SKM-1 (cell line): ENCODE data around the gene ODF2.
"Not testable (repeated sequence)": the region's sequence is repeated elsewhere in the genome, so short reads cannot be mapped to it uniquely, and the experiment has no call there.

Source experiments
- DNase-seq: peaks from one replicate; lab custom pipeline; 2025; ENCODE audit not compliant: unreplicated experiment; lab: John Stamatoyannopoulos, UW

The ODF2 gene

DNA sequence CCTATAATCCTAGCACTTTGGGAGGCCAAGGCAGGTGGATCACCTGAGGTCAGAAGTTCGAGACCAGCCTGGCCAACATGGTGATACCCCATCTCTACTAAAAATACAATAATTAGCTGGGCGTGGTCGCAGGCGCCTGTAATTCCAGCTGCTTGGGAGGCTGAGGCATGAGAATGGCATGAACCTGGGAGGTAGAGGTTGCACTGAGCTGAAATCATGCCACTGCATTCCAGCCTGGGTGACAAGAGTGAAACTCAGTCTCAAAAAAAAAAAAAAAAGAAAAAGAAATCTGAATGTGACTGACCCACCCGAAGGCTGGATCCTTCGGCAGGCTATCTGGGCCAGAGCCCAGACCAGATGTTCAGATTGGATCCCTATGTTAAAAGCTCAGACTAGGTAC lies 32.5 kb upstream of the ODF2 start:
- not testable (repeated sequence) for DNase-seq

DNA sequence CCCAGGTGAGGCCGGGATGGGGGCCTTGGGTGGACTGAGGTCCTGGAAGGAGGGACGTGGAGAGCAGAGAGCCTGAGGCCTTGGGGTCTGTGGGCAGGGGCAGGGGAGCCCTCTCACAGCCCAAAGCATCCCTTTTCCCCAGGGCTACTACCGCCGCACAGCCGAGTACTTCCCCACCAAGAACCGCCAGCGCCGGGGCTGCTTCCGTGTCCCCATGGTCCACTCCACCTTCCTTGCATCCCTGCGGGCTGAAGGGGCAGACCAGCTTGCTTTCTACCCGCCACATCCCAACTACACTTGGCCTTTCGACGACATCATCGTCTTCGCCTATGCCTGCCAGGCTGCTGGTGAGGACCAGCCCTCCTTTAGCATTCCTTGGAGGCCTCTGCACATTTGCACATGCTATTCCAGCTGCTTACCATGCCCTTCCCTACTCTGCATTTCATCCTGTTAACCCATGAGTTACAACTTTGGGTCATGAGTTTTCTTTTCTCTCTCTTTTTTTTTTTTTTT lies 31.5 kb upstream of the ODF2 start:
- DNase-seq, result no peak

DNA sequence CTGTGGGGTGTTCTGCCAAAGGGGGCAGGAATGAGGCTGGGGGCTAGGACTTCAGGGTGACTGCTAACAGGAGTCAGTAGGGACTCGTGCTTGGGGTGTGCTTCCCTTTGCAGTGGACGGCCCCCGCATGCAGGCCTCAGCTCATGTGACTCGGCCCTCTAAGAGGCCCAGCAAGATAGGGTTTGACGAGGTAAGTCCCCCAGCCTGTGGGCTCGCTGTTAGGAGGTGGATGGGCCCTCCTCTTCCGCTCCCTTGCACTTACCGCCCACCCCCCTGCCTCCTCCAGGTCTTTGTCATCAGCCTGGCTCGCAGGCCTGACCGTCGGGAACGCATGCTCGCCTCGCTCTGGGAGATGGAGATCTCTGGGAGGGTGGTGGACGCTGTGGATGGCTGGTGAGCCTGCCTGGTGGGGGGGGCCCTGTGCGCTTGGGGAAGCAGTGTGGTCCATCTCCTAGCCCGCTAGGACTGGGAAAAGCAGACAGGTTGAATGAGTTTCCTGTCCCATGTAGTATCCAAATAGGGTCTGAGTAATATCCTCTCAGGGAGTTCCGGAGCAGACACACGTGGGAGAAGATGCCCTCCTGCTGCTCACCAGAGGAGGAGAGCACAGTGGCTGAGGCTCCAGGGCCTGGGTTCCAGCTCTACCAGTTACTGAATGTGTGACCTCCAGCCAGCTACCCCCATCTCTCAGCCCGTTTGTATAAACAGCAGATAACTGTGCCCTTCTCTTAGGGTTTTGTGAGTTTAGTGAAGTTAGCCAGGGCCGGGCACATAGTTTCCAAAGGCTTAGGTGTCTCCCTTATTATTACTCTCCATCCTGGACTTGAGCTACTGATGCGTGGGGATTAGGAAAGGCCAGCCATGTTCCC lies 26.9 kb upstream of the ODF2 start:
- DNase-seq, result no peak

DNA sequence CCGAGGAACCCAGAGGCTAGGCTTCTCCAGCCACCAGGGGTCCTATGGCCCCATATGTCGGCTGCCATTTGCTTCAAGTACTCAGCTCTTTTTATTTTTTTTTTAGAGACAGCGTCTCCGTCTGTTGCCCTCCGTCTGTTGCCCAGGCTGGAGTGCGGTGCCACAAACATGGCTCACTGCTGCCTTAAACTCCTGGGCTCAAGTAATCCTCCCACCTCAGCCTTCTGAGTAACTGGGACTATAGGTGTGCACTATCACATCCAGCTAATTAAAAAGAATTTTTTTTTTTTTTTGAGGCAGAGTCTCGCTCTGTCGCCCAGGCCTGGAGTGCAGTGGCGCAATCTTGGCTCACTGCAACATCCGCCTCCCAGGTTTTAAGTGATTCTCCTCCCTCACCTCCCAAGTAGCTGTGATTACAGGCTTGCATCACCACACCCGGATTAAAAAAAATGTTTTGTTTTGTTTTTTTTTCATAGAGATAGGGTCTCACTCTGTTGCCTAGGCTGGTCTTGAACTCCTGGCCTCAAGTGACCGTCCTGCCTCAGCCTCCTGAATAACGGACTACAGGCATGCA lies 26.2 kb upstream of the ODF2 start:
- DNase-seq, result no peak

DNA sequence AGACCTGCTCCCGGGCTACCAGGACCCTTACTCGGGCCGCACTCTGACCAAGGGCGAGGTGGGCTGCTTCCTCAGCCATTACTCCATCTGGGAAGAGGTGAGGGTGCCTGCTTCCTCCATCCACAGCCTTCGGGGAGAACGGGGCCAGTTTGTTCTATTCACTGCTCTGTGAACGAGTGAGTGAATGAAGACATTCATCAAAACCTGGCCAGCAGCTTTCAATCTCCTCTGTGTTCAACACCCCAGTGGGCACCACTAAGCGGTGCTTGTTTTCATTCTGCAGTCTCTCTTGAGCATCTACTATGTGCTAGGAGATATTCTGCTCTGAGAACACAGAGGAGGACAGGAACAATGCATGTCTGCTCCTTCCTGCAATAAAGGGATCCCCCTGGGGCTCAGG lies 24.6 kb upstream of the ODF2 start:
- no peak for DNase-seq

DNA sequence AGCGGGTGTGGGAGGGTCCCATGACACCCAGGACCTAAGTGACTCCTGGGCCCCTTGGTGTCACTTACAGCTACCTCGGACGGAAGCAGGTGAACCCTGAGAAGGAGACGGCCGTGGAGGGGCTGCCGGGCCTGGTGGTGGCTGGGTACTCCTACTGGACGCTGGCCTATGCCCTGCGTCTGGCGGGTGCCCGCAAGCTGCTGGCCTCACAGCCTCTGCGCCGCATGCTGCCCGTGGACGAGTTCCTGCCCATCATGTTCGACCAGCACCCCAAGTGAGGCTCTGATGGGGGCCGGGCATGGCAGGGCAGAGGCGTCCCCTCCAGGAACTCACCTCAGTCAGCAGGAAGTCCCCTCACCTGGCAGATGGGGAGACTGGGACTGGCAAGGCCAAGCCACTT lies 21.5 kb upstream of the ODF2 start:
- DNase-seq, result no peak

DNA sequence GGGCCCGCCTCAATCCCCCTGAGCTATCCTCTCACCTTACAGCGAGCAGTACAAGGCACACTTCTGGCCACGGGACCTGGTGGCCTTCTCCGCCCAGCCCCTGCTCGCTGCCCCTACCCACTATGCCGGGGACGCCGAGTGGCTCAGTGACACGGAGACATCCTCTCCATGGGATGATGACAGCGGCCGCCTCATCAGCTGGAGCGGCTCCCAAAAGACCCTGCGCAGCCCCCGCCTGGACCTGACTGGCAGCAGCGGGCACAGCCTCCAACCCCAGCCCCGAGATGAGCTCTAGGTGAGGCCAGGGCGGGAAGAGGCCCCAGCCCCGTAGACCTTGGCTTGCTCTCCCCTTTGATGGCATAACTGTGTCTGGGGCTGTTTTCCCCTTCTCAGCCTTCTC lies 20.2 kb upstream of the ODF2 start:
- DNase-seq, result no peak

DNA sequence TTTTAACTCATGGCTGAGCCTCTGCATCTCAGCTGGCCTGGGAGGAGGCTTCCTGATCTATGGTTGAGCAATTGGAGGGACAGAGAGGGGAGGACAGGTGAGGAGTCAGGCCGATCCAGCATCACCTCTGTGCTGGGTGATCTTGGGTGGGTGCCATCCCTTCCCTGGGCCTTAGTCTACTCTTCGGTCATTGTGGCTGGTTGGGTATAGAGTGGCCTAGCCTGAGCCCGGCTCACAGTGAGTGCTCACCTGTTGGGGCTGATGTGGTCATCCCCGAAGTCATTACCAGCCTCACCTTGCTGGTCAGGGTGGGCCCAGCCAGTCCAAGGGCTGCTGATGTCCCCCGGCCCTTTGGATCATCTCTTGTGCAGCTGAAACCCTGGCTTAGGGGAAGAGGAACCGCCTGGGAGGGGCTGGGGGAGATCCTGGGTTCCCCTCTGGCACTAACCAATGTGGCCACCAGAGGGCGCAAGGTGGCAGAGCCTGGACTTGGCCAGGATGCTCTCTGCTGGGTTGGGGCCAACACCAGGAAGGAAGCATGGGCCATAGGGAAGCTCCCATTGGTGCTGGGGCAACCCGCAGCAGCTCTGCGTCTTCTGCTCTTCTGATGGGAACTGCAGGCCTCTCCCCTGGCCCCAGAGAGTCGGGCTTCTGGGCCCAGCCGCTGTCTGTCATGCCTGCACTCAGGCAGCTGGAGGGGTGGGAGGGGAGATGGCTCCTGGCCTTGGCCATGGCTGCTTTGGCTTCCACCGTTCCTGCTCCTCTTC lies 17.3 kb upstream of the ODF2 start:
- DNase-seq, result peak; percentile 75

DNA sequence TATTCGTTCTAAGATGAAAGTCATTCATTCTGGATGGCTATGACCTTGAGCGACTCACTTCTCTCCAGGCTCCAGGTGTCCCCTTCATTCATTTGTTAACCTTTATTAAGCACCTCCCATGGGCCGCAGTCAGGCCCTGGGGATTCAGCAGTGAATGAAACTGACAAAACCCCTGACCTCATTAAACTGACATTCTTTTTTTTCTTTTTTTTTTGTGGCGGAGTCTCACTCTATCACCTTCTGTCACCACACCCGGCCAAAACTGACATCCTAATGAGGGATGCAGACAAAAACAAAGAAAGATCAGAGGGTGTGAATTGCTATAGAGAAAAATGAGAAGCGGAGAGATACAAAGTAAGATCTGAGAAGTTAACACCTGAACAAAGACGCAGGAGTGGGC lies 16.5 kb upstream of the ODF2 start:
- DNase-seq, result no peak

DNA sequence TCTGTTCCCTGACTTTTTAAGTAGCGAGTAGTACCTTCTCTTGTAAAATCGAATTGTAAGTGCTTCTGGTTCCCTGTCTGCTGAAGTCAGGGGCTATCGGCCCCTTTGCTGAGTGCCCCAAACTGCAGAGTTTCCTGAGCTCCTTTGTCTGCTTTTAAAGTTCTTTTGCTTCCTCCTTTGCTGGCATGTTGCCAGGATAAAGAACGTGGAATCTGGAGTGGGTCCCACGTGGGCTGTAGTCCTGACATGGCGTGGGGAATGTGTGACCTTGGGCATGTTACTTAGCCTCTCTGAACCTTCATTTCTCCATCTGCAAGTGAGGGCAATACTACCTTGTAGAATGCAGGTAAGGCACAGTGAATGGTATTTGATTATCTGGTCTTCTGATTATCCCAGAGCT lies 13.7 kb upstream of the ODF2 start:
- no peak for DNase-seq

DNA sequence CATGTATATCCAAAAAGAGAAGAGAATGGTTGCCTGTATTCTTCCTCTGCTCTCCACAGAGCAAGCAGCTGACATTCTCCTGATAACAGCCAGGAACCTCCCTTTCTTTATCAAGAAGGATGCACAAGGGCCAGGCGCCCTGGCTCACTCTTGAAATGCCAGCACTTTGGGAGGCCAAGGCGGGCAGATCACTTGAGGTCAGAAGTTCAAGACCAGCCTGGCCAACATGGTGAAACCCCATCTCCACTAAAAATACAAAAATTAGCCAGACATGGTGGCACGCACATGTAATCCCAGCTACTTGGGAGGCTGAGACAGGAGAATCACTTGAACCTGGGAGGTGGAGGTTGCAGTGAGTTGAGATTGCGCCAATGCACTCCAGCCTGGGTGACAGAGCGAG lies 9.3 kb upstream of the ODF2 start:
- not testable (repeated sequence) for DNase-seq

DNA sequence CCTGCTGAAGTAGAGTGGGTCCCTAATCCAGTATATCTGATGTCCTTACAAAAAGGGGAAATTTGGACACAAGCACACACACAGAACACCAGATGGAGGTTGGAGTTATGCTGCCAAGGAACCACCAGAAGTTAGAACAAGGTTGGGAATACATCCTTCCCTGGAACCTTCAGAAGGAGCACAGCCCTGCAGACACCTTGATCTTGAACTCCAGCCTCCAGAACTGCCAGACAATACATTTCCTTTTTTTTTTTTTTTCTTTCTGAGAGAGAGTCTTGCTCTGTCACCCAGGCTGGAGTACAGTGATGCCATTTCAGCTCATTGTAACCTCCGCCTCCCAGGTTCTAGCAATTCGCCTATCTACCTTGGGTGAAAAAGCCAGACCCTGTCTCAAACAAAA lies 7.1 kb upstream of the ODF2 start:
- DNase-seq, result no peak

DNA sequence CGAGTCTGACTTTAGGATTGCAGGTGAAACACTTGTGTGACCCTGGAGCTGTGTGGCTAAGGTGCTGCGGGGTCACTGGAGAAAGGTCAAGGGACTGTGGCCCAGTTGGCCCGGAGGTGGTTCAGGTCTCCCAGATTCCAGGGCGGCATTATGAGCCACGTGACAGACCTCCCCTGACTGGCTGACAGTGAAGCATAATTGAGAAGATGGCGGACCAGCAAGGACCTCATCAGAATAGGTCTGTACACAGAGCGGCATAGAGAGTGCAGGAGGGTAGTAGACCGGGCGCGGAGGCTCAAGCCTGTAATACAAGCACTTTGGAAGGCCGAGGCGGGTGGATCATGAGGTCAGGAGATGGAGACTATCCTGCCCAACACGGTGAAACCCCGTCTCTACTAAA lies 815 bp upstream of the ODF2 start:
- DNase-seq, result no peak

DNA sequence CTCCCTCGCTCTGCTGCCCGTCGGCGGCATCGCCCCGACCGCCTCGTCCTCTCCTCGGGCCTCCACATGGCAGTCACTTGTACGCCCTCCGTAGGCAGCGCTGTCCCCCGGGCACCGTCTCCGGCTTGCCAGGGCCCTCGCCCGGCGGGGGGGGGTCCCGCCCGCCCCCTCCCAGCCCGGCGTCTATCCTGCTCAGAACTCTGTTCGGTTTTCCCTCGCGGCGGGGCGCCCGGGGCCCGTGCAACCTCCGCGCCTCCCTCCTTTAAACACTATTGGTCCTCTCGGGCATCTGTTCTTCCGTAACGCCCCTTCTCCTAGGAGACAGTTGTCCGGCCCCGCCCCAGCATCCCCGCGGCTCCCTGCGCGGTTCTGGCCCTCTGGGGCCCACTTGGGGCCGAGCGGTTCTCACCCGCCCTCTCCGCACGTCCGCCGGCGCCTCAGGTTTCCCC lies 831 bp downstream of the ODF2 start:
- DNase-seq, result peak; percentile 70

DNA sequence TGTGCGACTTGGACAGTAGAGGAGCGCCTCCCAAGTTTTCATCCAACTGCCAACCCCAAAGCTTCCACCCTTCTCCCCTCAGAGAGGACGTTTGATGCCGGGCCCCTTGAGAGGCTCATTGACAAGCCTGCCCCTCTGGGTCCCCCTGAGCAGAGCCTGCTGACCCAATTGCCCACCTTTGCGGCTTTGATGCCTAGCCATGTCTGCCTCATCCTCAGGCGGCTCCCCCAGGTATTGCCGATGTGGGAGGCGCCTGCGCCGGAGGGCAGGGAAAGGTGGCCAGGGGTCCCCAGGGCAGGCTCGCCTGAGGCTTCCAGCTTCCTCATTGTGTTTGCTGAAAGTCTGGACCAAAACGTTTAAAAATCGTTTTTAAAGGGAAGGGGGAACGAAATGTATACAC lies 1.4 kb downstream of the ODF2 start:
- DNase-seq, result no peak

DNA sequence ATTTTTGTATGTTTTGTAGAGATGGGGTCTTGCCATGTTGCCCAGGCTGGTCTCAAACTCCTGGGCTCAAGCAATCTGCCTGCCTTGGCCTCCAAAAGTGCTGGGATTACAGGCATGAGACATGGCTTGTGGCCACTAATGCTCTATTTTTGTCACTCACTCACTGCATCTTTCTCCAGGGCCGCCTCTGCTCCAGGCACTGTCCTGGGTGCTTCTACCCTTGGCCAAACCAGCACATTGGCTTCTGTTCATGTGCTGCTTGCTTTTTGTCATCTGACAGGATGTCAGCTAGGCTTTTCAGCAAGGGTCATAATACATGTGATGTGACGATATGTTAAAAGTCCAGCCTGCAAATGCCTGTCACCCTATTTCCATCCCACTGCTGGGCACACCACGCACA lies 3.2 kb downstream of the ODF2 start:
- no peak for DNase-seq

DNA sequence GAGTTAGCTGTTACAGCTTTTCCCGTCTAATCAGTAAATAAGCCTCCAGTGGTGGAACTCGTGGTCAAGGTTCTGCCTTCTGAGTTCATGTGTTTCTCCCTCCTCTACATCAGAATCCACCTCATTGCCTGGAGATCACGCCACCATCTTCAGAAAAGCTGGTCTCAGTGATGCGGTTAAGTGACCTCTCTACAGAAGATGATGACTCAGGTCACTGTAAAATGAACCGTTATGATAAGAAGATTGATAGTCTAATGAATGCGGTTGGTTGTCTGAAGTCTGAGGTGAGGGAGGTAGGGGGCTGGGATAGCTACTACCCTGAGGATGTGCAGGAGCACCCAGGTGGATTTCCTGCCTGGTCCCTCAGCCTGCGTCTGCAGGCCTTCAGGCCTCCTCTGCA lies 13.3 kb downstream of the ODF2 start:
- no peak for DNase-seq

DNA sequence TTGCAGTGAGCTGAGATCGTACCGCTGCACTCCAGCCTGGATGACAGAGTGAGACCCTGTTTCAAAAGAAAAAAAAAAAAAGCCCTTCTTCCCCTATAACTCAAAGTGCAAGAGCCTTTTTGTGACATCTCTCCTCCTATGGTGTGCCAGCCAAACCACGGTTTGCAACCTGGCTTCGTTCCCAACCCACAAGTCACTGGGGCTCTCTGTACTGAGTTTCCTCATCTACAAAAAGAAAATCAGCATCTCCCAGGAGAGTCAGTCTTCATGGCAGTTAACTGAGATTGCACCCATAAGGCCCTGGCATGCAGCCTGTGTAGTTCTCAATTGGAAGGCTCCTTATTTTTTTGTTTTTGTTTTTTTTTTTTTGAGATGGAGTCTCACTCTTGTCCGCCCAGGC lies 14.8 kb downstream of the ODF2 start:
- peak; percentile 71 for DNase-seq

DNA sequence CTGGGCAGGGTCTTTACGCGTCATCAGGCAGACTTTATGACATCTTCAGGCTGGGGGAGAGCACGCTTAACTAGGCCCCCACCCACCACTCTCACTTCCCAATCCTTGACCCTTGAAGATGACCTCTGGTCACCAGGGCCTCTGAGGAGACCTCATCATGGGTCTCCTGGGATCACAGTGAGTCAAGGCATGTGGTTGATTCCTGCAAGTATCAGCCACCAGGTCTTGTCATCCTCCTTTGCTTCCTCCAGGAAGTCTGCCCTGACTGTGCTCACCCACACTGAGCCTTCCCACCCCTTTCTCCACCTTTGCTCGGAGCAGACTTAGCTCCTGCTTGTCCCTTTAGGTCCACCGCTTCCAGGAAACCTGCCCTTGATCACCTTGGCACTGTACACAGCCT lies 17.3 kb downstream of the ODF2 start:
- DNase-seq, result no peak

DNA sequence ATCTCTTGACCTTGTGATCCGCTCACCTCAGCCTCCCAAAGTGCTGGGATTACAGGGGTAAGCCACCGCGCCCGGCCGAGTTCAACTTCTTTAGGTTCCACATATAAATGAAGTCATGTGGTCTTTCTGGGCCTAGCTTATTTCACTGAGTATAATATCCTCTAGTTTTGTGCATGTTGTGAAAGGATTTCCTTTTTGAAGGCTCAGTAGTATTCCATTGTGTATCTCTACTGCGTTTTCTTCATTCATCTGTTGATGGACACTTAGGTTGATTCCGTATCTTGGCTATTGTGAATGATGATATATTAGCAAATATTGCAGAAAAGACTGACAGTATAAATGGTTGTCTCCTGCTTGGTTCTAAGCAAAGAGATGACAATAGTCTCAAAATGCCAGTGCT lies 20.1 kb downstream of the ODF2 start:
- no peak for DNase-seq

DNA sequence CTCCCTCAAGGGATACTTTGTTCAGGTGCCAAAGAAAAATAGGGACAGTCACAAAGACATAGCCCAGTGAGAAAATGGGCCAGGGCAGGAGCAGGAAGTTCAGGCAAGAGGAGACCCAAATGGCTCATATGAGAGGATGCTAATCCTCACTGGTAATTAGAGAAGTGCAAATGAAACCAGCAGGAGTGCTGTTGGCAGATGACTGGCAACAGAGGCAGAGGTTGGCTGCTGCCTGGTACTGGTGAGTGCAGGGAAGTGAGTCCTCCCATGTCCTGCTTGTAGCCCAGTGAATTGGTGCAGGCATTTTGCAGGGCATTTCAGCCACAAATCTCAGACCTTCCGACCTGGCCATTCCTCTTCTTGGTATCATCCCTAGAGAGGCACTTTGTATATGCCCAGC lies 23.5 kb downstream of the ODF2 start:
- no peak for DNase-seq

DNA sequence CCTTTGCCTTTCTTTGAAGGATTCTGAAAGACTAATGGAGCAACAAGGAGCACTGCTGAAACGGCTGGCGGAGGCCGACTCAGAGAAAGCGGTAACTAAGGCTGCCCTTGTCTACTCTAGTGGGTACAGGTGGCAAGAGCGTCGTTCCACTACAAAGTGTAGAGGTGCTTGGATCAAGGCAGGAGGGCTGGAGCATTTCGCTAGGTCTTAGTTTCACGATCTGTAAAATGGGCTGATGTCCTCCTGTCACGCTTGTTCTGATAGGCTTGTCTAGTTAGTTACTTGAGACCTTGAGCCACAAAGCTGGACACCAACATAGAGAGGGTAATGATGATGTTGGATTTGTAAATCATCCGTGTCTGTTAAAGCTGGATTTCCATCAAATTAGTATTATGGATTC lies 25.8 kb downstream of the ODF2 start:
- DNase-seq, result no peak
